Astrocyte of the hippocampus (primary cell): ENCODE results near the gene ENGASE.

Experiments used
- DNase-seq: peaks from one replicate; pipeline ENCODE4 v3.0.0; 2011; ENCODE audit warnings: low read depth, low spot score

The ENGASE gene

DNA sequence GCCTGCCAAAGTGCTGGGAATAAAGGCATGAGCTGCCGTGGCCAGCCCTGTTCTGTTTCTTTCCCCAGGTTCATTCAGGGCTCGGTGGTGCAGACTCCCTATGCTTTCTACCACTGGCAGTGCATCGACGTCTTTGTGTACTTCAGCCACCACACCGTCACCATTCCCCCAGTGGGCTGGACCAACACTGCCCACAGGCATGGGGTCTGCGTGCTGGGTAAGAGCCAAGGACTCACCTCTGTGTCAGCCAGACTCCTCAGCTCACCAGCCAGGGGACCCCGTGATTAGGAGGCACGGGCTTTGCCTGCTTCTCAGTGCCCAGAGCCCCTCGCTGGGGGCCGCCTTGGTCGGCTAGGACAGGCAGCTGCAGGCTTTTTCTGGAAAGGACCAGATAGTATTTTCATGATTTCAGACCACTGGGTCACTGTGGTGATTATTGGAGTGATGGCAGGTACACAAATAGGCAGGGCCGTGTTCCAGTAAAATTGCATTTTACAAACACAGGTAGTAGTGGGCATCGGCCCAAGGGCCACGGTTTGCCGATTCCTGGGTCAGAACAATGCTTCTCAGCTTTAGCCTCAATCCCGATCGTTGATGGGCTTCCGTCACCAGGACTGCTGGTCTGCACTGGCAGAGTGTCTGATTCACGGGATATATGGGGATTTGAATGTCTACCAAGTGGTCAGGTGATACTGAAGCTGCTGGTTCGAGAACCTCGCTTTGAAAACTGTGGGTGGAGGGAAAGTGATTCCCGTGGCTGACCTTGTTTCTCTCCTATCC, 5.0 kb downstream of the ENGASE start:
- no peak for DNase-seq

DNA sequence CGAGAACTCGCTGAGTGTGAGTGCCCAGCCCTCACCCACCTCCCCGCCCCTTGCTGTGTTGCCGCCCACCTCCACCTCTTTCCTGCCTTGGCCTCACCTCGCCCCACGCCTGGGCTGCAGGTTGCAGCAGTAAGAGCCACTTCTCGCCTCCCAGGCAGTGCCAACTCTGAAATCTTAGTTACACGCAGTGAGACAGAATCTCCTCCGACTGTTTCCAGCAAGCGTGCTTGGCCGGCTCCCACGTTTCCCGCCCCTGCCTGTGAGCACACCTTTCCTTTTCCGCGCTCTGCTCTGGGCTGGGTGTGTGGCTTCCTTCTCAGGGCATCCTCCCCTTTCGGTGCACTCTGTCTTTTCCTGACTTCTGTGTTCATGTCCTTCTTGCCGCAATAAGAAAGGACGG, 5.7 kb downstream of the ENGASE start:
- no peak for DNase-seq

DNA sequence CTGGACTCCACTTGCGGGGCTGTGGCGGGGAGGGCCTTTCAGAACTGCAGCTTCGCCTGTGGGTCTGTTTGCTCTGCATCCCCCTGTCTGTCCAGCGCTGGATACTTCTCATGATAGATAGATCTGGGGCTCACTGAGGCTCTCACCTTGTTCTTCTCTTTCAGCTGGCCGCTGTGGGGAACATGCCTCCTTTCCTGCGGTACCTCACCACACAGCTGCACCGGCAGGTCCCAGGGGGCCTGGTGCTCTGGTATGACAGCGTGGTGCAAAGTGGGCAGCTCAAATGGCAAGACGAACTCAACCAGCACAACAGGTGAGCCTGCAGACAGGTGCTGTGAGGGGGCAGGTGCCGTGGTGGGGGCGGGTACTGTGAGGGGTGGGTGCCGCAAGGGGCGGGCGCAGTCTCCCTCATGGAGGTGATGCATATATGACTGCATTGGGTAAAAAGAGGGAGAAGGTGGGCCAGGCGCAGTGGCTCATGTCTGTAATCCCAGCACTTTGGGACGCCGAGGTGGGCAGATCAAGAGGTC, 6.2 kb downstream of the ENGASE start:
- no peak for DNase-seq

DNA sequence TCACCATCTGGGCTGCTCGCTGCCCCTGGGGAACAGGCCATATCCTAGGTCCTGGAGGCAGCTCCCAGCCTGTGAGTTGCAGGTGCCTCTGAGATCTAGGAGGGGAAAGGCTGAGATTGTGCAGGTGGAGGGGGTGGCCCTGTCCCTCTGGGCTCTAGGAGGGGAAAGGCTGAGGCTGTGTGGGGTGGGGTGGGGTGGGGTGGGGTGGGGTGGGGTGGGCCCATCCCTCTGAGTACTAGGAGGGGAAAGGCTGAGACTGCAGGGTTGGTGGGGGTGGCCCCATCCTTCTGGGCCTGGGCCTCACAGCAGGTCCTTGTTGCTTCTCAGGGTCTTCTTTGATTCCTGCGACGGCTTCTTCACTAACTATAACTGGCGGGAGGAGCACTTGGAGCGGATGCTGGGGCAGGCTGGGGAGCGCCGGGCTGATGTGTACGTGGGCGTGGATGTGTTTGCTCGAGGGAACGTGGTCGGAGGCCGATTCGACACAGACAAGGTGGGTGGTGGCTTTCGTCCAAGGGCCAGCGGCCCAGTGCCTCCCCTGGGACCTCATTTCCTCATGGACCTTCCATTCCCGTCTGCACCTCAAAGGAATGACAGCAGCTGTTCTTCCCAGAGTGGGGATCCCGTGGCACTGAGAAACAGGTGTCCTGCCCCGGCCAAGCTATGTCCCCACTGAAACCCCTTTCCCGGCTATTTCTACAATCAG, 7.1 kb downstream of the ENGASE start:
- DNase-seq = no peak

DNA sequence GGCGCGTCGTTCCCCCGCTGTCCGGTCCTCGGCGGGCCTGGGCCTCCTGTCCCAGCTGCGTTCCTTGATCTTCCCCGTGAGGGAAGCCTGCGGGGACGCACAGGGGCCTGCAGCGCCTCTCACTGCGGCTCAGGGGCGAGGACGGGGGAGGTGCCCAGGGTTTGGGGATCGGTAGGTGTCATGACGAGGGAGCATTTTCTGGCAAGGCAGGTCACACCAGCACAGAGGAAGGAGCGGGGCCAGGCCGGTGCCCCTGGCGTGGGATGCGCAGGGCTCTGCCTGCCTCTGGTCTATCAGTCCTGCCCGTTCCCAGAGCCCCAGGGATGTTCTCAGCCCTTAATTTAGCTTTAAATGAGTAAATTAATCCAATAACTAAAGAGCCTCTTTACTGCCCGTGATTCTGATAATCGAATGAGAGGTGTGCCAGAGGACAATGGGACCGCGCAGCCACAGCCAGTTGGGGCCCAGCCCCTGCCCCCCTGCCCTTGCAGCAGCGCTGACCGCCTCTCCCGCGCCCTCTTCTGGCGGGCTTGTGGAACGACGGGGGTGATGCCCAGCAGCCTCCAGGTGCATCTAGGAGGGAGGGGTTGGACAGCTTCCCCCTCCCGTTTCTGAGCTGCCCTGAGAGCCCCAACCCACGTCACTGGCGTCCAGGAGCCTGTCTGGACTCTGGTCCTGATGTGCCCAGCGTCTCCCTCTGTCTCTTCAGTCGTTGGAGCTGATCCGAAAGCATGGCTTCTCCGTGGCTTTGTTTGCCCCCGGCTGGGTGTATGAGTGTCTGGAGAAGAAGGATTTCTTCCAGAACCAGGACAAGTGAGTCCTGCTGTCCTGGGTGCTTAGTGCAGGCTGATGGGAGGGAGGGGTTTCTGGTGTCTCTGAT, 7.9 kb downstream of the ENGASE start:
- peak; percentile 67 for DNase-seq

DNA sequence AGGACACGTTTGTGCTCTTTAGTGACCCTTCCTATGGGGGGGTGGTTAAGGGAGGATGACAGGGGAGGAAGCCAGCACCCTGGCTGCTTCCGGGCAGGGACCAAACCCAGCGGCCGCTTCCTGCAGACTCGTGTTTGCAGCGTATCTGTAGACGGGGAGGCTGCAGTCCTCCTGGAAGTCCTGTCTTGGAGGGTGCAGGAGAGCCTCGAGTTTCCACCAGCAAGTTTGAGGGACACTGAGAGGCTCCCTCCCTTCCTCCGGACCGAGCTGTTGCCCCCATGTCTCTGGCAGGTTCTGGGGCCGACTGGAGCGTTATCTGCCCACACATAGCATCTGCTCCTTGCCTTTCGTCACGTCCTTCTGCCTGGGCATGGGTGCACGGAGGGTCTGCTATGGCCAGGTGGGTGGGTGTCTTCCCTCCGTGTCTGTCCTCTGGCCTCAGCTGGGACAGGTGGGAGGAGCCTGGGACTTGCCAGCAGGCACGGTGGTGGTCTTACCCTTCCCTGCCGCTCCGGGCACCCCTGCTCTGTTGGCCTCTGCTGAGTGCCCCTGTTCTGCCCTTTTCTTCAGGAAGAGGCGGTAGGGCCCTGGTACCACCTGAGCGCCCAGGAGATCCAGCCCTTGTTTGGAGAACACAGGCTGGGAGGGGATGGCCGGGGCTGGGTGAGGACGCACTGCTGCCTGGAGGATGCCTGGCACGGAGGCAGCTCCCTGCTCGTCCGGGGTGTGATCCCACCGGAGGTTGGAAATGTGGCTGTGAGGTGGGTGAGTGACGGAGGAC, 8.8 kb downstream of the ENGASE start:
- no peak for DNase-seq

DNA sequence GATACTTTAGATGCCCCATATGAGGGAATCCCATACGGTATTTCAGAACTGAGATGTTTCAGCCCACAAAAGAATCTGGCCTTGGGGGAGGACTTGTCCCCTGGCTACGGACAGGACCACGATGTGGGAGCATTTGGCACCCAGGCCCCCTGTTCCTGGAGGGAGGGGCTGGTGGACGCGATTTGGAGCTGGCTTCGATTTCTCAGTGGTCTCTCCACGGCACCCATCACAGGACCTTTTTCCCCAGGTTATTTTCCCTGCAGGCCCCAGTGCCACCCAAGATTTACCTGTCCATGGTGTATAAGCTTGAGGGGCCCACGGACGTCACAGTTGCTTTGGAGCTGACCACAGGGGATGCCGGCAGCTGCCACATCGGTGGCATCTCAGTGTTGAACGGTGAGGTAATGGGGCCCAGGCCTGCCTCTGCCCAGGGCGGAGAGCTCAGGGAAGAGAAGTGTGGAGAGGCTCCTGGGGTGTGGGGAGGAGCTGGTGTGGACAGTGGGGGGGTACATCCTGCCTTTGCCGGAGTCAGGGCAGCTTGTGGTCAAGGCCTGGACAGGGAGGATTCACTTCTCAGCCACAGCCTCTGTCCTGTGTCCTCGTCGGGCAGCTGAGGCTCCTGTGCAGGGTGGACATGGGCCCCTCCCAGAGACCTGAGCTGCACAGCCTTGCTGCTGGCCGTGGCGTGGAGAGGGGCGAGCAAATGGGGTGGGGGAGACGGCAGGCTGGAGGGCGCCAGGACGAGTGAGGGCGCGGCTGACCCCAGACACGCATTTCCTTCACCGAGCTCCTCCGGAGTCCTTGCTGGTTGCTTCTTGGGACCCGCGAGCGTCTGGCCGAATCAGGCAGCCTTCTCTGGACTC, 9.9 kb downstream of the ENGASE start:
- no peak for DNase-seq

DNA sequence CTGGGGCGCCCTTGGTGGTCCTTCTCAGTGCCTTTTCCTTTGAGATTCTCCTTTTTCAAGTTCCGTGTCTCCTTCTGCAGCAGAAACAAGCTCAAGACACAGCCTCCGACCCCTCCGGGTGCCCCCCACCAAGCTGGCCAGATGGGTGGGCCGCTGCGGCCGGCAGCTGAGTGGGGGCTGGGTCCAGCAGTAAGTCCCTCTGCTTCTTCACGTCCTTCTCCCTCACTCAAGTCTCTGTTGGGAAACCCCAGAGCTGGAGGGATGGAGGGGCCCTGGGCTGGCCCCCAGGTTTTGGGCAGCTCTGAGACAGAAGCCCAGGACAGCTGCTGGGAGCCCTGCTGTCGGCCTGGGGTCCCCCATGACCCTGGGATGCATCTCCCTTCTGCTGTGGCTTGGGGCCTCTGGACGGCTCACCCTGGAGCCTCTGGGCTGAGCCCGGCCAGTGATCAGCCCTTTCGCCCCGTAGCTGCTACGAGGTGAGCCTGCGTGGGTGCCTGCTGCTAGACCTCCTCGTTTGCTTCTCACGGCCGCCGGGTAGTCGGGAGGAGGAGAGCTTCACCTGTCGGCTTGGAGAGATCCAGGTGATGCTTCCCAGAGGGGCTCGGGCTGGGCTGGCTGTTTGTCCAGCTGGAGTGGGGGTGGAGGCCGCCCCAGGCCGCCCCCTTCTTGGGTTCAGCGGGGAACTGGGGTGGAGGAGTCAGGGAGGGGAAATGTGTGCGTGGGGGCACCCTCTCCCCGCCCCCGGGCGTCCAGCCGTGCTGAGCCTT, 10.7 kb downstream of the ENGASE start:
- no peak for DNase-seq

DNA sequence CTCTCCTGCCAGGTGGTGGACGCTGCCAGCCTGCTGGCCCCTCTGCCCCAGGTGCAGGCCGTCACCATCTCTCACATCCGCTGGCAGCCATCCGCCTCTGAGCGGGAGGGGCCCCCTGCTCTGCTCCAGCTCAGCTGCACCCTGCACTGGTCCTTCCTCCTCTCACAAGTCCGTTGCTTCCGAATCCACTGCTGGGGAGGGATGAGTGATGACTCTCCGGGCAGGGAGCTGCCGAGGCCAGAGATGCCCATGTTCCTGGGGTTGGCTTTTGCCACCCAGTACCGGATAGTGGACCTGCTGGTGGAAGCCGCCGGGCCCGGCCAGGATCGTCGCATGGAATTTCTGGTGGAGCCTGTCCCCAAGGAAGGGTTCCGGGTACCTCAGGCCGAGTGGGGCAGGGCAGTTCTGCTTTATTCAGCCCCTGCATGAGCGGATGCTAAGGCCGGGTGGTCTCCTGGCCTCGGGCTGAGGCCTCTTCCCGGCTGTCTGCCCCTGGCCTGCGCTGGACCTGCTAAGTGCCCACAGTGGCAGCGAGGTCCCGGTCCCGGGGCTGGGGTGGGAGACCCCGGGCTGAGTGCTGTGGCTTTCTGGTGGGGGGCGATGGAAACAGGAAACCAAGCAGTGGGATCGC, 11.4 kb downstream of the ENGASE start:
- no peak for DNase-seq

DNA sequence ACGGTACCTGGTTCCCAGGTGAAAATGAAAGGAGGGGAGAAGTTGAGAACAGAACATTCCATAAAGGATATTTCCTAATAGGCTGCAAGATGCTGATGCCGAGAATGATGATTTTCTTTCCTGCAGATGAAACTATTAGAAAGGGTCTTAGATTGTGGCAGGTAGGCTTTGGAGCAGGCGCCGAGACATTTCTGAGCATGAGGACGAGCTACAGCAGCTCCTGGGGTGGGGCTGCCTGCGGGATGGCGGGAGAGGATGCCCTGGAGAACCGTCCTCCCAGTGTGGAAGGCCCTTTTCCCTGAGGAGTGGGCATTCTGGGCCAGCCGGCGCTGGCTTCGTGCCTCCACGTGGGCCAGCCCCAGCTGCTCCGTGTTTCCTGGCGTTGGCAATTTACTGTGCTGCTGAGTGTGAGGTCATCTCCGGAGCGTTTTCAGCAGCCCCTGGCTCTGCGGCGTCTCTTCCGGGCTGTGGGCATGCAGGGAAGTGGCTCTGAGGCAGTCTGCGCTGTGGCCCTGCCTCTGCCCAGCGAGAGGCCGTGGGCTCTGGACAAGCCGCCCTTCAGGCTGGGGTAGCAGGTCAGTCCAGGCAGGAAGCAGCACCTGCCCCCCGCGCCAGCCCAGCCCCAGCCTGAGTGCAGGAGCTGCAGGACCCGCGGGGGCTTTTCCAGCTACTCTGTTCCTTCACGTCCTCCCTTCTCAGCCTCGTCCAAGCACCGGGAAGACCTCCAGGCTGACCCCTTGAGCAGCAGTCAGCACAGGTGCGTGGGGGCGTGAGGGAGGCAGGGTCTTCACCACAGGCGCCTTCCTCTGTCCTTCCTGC, 12.2 kb downstream of the ENGASE start:
- no peak for DNase-seq

DNA sequence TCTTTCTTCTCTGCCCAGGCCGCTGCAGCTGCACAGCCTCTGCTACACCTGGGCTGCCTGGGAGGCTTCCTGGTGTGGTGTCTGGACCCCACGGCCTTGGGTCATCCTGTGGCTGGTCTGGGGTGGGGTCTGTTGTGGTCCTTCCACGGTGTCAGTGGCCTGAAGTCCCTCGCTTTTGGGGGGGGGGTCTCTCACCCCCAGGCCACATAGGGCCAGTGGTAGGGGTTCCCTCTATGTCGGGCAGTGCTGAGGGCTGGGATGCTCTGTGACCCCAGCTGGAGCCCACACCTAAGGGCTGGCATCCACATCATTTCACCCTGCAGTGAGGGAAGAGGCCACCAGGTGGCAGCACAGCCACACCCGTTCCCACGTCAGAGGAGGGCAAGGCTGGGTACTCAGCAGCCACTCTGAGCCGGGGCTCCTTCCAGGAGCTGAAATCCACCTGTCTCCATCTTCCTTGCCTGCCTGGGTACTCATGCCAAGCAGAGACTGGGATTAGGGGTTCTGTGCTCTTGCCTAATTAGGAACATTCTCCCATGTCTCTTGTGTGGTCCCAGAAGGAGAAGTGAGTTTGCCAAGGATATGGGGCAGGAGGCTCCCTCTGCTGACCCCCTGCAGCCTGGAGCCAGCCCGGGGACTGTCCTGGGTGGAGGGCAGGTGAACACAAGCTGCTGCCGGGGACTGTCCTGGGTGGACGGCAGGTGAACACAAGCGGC, 13.0 kb downstream of the ENGASE start:
- DNase-seq = peak; percentile 80

DNA sequence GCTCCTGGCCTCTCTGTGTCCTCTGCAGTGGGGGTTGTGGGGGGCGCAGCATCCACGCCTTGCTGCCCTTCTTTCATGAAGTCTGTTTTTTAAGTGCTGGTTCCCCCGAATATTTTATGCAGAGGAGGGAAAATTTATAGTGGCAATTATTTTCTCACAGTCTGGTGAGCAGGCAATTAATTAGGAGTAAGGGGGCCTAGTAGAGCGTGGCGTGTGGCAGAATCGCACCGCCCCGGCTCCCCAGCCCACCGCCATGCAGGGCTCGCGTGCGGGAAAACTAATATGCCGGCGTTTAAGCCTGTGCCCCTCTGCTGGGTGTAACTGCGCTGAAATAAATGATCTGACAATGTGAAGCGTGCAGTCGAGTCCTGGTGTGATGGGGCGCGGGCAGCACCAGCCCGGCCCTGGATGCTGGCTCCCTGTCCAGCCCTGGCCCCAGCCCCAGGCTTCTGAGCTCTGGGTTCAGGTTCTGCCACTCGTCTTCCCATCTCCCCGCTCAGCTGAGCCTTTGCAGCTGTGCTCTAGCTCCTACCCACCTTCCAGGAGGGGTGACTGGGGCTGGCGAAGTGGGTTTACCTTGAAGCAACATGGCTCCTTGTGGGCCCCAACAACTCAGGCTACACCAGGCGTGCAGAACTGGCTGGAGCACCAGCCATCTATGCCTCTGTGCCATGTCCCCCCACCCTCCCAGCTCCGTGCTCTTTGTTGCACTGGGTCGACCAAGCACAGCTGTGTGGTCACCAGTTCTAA, 13.8 kb downstream of the ENGASE start:
- no peak for DNase-seq

DNA sequence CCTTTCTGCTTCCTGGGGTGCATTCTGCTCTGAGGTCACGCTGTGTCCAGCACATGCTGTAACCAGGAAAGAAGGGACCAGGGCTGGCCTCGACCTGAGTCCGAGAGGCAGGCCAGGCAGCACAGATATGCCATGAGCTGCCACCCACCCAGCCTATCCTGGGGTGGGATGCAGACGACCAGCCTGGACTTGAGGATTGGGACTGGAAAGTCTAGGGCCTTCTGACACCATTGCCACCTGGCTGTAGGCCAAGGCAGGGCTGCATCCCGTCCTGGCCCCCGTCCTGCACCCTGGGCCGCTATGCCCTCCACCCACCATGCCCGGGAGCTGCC, 14.3 kb downstream of the ENGASE start:
- DNase-seq = no peak

DNA sequence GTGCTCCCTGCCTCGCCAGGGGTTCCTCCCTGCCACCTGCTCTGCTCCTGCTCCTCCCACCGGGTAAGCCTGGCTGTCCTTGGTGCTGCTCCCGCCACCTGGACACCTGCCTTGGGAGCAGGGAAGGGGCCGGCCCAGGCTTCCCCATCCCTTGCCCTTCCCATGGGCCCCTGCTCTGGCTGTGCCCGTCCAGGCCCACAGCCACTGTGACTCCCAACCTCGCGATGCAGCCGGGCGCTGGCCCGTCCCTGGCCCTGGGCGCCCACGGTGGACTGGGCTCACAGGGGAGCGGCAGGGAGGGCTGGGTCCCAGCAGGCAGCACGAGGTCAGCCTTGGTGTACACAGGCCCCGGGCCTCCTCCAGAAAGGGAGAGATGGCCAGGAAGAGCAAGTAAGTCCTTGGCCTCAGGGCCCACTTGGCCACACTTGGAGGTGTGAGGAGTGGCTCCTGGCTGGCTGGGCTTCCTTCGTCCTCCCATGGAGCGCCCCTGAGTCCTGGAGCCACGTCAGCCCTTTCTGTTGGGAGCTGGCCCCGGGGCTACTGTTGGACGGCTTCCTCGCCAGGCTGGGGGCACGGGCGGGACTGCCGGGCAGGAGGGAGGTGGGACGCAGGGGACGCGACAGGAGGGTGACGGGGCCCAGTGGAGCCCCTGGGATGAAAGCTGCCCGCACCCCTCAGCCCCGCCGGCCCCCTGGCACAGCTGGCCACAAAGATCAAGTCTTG, 15.3 kb downstream of the ENGASE start:
- DNase-seq = no peak

DNA sequence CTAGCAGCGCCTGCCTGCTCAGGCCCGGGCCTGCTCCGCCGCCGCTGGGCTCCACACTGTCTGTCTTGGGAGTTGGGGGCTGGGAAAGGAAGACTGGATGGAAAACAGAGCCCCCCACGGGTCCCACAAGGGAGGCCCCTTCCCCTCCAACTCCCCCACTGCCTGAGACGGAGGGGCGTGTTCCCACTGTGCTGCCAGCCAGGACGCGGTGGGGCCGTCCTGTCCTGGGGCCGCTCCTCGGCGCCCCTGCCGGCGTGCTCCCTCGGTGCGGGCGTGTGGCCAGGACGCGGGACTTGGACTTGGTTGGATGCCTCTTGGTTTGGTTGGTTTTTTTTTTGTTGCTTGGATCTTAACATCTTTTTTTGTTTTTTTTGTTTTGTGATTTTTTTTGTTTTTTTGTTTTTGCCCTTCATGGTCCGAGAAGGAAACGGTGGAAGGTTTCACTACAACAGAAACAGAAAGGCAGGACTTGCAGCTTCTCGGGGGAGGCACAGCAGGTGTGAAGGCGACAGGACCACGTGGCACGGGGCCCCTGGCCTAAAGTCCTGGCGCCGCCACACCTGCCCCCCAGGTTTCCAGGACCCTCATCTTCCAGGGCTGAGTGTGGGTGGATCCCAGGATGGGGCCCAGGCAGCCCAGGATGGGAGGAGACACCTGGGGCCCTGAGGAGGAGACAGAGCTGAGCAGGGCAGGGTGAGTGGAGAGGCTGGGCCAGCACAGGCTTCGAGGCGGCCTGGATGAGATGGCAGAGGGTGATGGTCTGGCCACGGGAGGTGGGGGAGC, 16.0 kb downstream of the ENGASE start:
- no peak for DNase-seq
